Measurements from ENCODE around the gene NUMB. TPM values are rescaled to one million over a fixed set of nuclear protein-coding genes. Genes with fewer than 3 reads are reported as not detected.

The NUMB gene
- total and polyA plus RNA-seq, 12 donors: 18.9 to 42.6 (median 32.0) TPM

GRCh38 chr14:73241481-73242165 lies 216.7 kb downstream of the NUMB start:
- no peak overlapping the region for H3K27ac ChIP-seq
- no peaks in the 10 kb centered on the region for H3K36me3 ChIP-seq
- 89 to 95% methylated on average over 19 of the region's 19 CpGs for WGBS, 2 donors
- intact Hi-C loops (cut with DNase I): no loop called here
- no peaks in the 10 kb centered on the region for H3K9me3 ChIP-seq
- H3K4me1 ChIP-seq: peaks cover 9 to 82% (median 41%) of the 10 kb centered on the region in 9 donors
- peaks cover 15 to 80% (median 77%) of the 10 kb centered on the region in 7 donors for H3K27me3 ChIP-seq
- TF ChIP-seq CTCF (IDR thresholded peaks at IDR 0.05): no peak
- no peak overlapping the region for H3K4me3 ChIP-seq
- ATAC-seq (no peak), DNase-seq (no peak)

- DNase-seq: no peak
- peaks cover 9 to 82% (median 39%) of the 10 kb centered on the region in 9 donors for H3K4me1 ChIP-seq
- peak in 3 of 8 donors; percentile 3 to 21 (median 18) for ATAC-seq
- H3K27me3 ChIP-seq: peaks cover 15 to 86% (median 78%) of the 10 kb centered on the region in 7 donors
- H3K9me3 ChIP-seq: no peaks in the 10 kb centered on the region
- intact Hi-C loops (cut with DNase I): no loop called here
- H3K36me3 ChIP-seq: no peaks in the 10 kb centered on the region
- H3K27ac ChIP-seq: no peak overlapping the region
- 80 to 87% methylated on average over 10 of the region's 10 CpGs for WGBS, 2 donors
- TF ChIP-seq CTCF (IDR thresholded peaks at IDR 0.05): no peak
- H3K4me3 ChIP-seq: no peak overlapping the region
Measured at GRCh38 chr14:73240816-73241480, 217.4 kb downstream of the NUMB start.

GRCh38 chr14:73239393-73240241 lies 218.7 kb downstream of the NUMB start:
- WGBS, 2 donors: 9 to 11% methylated on average over 48 of the region's 48 CpGs
- no peak for TF ChIP-seq CTCF (IDR thresholded peaks at IDR 0.05)
- Histone ChIP-seq H3K27ac (peak overlapping the region in 1 of 10 donors; percentile 7), H3K9me3 (no peaks in the 10 kb centered on the region), H3K4me3 (peak overlapping the region in 9 of 10 donors; percentile 26 to 57 (median 43)), H3K36me3 (no peaks in the 10 kb centered on the region), H3K4me1 (peaks cover 5 to 82% (median 32%) of the 10 kb centered on the region in 9 donors), H3K27me3 (peaks cover 9 to 88% (median 75%) of the 10 kb centered on the region in 7 donors)
- DNase-seq (peak in 1 of 2 donors; percentile 33), ATAC-seq (peak in 7 of 8 donors; percentile 36 to 73 (median 44))
- intact Hi-C loops (cut with DNase I): no loop called here

GRCh38 chr14:73238941-73239340 lies 219.4 kb downstream of the NUMB start:
- intact Hi-C loops (cut with DNase I): no loop called here
- peaks cover 9 to 88% (median 75%) of the 10 kb centered on the region in 7 donors for H3K27me3 ChIP-seq
- WGBS, 2 donors: 87 to 88% methylated on average over 11 of the region's 11 CpGs
- DNase-seq (no peak), ATAC-seq (peak in 1 of 8 donors; percentile 25)
- H3K4me3 ChIP-seq: peak overlapping the region in 6 of 10 donors; percentile 36 to 57 (median 43)
- no peaks in the 10 kb centered on the region for H3K9me3 ChIP-seq
- H3K36me3 ChIP-seq: no peaks in the 10 kb centered on the region
- no peak overlapping the region for H3K27ac ChIP-seq
- TF ChIP-seq CTCF (IDR thresholded peaks at IDR 0.05): no peak
- peaks cover 5 to 82% (median 32%) of the 10 kb centered on the region in 9 donors for H3K4me1 ChIP-seq

Measured in heart right ventricle (tissue), 16 donors.